Neural crest cell (in vitro differentiated cells): ENCODE measurements around the gene C3orf38. TPM values are rescaled to one million over a fixed set of nuclear protein-coding genes. Genes with fewer than 3 reads are reported as not detected.
A peak's percentile ranks its signal among the peaks of the same experiment; 100 is the strongest.

Experiments
- DNase-seq: peaks from one replicate; pipeline ENCODE4 v3.0.0; 2021; ENCODE audit warnings: low read depth, mixed read lengths, low spot score
- H3K27ac Mint-ChIP-seq: one replicate; pipeline ENCODE4 v1.8.0; 2021; ENCODE audit warnings: mild to moderate bottlenecking, mixed read lengths; ENCODE audit not compliant: unreplicated experiment
- H3K27me3 Mint-ChIP-seq: 2 replicates; pipeline ENCODE4 v1.8.0; 2021; ENCODE audit warnings: low read depth, mild to moderate bottlenecking, mixed read lengths
- H3K36me3 Mint-ChIP-seq: 2 replicates; pipeline ENCODE4 v1.8.0; 2021; ENCODE audit warnings: low read depth, mild to moderate bottlenecking, mixed read lengths
- H3K4me1 Mint-ChIP-seq: 2 replicates; pipeline ENCODE4 v1.8.0; 2021; ENCODE audit warnings: mixed read lengths
- H3K4me3 Mint-ChIP-seq: one replicate; pipeline ENCODE4 v1.8.0; 2021; ENCODE audit warnings: mild to moderate bottlenecking, mixed read lengths
- H3K9me3 Mint-ChIP-seq: 2 replicates; pipeline ENCODE4 v1.8.0; 2021; ENCODE audit warnings: mixed read lengths
- CTCF ChIP-seq: fragments of 200-600 bp; sonication (generic); conservative IDR thresholded peaks from 2 replicates; pipeline ENCODE4 v1.5.0; 2021; ENCODE audit warnings: antibody characterized with exemption, mild to moderate bottlenecking
- total RNA-seq: library from RNA; stranded (reverse); gene quantifications from 2 replicates; pipeline ENCODE4 v1.2.1, GENCODE V29; 2021

The C3orf38 gene
- total RNA-seq, 1 donor from 2014 or later: 33.4 TPM

GRCh38 chr3:88198121-88198520 lies 48.4 kb downstream of the C3orf38 start:
- H3K4me3 Mint-ChIP-seq: no peak overlapping the region
- DNase-seq: no peak
- H3K27ac Mint-ChIP-seq: no peak overlapping the region
- H3K27me3 Mint-ChIP-seq: no peaks in the 10 kb centered on the region
- peaks cover 2% of the 10 kb centered on the region for H3K9me3 Mint-ChIP-seq
- no peak for TF ChIP-seq CTCF
- no peaks in the 10 kb centered on the region for H3K4me1 Mint-ChIP-seq
- H3K36me3 Mint-ChIP-seq: no peaks in the 10 kb centered on the region

- Mint-ChIP-seq H3K36me3 (no peaks in the 10 kb centered on the region), H3K9me3 (peaks cover 2% of the 10 kb centered on the region), H3K4me3 (no peak overlapping the region), H3K4me1 (peaks cover 4% of the 10 kb centered on the region), H3K27ac (no peak overlapping the region), H3K27me3 (no peaks in the 10 kb centered on the region)
- TF ChIP-seq CTCF: peak; percentile 98
- peak; percentile 83 for DNase-seq
Measured at GRCh38 chr3:88203642-88204055, 53.9 kb downstream of the C3orf38 start.

Other genes with a start within 250 kb of the C3orf38 start
- gene CGGBP1, start 91.0 kb upstream of the C3orf38 start, total RNA-seq: 95.5 and 102 TPM in 2 replicates
- gene ZNF654, start 90.7 kb upstream of the C3orf38 start, total RNA-seq: 7.2 and 8.6 TPM in 2 replicates